ENCODE results near the gene MICB.

Gene MICB

DNA sequence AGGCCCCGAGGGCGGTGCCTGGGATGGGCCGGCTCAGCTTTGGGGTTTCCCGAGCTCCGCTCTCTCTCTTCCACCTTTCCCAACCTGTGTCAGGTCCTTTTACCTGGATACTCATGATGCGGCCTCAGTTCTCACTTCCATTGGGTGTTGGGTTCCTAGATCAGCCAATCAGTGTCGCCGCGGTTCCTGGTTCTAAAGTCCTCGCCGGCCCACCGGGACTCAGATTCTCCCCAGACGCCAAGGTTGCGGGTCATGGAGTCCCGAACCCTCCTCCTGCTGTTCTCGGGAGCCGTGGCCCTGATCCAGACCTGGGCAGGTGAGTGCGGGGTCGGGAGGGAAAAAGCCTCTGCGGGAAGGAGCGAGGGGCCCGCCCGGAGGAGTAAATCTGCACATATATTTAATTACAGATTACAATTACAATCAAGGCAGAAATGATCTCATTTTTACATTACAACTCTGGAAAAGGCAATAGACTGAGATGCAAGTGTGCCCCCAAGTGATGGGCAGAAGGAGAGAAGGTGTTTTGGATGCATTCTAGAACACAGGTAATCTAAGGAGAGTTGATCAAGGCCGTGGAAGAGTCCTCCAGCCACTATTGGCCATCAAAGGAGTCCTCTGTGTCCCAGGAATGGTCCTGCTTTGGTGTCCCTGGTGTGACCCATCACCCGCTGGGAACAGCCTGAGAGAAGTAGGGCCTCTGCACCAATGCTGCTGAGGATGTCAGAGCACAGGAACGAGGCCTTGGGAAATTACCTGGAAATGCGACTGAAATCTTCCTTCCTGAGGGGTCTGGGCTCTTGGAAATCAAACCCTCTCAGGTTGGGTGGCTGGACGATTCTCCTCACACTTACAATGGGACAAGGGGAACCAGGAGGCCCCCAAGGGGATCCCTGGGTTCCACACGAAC is 34.7 kb upstream of the MICB start:
- Histone ChIP-seq H3K9me2 (replicated peaks; ENCODE audit: control insufficient read depth, low read length) (no peaks in the 10 kb centered on the region), H3K79me2 (ENCODE audit: control insufficient read depth, low read length) (no peaks in the 10 kb centered on the region), H3K9me3 (ENCODE audit: control insufficient read depth, insufficient read depth, low read length) (no peaks in the 10 kb centered on the region), H3F3A (ENCODE audit: control insufficient read depth, insufficient read depth) (no peaks in the 10 kb centered on the region), H3K36me3 (ENCODE audit: control insufficient read depth, low read length) (no peaks in the 10 kb centered on the region), H3K27ac (ENCODE audit: low read depth, low read length) (no peak overlapping the region), H3K4me3 (ENCODE audit: low read length) (peak overlapping the region; percentile 75), H3K27me3 (ENCODE audit: control insufficient read depth, low read length) (no peaks in the 10 kb centered on the region), H4K20me1 (ENCODE audit: control insufficient read depth, insufficient read depth, low read depth, low read length) (no peaks in the 10 kb centered on the region), H3K4me1 (ENCODE audit: control insufficient read depth, low read length) (peaks cover 21% of the 10 kb centered on the region), H3K4me2 (ENCODE audit: low read length) (peak overlapping the region; percentile 72)
- TF ChIP-seq EZH2phosphoT487 (IDR thresholded peaks at IDR 0.05; ENCODE audit: borderline replicate concordance, low read length): no peak
- TF ChIP-seq, protein P1, sequence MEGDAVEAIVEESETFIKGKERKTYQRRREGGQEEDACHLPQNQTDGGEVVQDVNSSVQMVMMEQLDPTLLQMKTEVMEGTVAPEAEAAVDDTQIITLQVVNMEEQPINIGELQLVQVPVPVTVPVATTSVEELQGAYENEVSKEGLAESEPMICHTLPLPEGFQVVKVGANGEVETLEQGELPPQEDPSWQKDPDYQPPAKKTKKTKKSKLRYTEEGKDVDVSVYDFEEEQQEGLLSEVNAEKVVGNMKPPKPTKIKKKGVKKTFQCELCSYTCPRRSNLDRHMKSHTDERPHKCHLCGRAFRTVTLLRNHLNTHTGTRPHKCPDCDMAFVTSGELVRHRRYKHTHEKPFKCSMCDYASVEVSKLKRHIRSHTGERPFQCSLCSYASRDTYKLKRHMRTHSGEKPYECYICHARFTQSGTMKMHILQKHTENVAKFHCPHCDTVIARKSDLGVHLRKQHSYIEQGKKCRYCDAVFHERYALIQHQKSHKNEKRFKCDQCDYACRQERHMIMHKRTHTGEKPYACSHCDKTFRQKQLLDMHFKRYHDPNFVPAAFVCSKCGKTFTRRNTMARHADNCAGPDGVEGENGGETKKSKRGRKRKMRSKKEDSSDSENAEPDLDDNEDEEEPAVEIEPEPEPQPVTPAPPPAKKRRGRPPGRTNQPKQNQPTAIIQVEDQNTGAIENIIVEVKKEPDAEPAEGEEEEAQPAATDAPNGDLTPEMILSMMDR (IDR thresholded peaks at IDR 0.05; ENCODE audit: low read depth, low read length, poor library complexity, severe bottlenecking): no peak

DNA sequence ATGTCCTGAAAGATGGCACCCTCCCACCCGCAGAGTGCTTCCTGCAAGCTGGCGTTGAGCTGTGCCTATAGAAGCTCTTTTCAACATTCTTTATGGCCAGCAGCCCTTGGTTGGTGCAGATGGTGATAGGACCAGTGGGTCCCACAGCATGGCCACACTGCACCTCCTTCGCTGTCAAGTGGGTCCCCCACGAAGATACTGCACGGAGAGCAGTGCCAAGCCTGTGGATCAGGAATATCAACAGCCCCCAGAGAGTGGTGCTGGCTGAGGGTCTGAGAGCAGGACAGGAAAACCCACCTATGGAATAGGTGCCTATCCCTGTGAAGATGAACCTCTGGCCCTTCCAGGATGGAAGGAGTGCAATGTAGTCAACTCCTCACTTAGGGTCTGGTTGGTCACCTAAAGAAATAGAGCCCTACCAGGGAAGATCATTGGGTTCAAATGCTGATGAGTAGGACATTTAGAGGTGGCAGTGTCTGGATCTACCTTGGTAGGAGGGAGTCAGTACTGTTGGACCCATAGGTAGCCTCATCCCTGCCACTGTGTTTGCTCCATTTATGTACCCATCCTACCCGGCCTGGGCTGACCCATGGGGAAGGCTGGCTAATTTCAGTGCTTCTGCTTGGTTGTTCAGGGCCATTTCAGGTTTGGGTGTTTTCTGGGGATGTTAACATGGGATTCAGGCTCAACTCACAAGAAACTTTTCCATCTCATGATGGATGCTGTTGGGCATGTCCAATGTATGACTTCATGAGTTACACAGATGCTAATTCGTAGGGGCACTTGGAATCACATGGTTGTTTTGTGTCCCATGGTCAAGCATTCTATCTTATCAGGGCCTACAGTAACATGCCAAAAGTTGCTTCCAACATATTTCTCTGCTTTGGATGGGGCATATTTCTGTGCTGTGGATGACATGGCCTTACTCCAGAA is 33.4 kb upstream of the MICB start:
- peak overlapping the region; percentile 75 for H3K4me3 ChIP-seq (ENCODE audit: low read length)
- no peak for TF ChIP-seq EZH2phosphoT487 (IDR thresholded peaks at IDR 0.05; ENCODE audit: borderline replicate concordance, low read length)
- TF ChIP-seq, protein P1 (IDR thresholded peaks at IDR 0.05; ENCODE audit: low read depth, low read length, poor library complexity, severe bottlenecking): no peak
- H3F3A ChIP-seq (ENCODE audit: control insufficient read depth, insufficient read depth): no peaks in the 10 kb centered on the region
- H3K27ac ChIP-seq (ENCODE audit: low read depth, low read length): no peak overlapping the region
- no peaks in the 10 kb centered on the region for H4K20me1 ChIP-seq (ENCODE audit: control insufficient read depth, insufficient read depth, low read depth, low read length)
- no peaks in the 10 kb centered on the region for H3K36me3 ChIP-seq (ENCODE audit: control insufficient read depth, low read length)
- no peaks in the 10 kb centered on the region for H3K79me2 ChIP-seq (ENCODE audit: control insufficient read depth, low read length)
- no peaks in the 10 kb centered on the region for H3K9me2 ChIP-seq (replicated peaks; ENCODE audit: control insufficient read depth, low read length)
- peaks cover 21% of the 10 kb centered on the region for H3K4me1 ChIP-seq (ENCODE audit: control insufficient read depth, low read length)
- H3K4me2 ChIP-seq (ENCODE audit: low read length): peak overlapping the region; percentile 72
- H3K27me3 ChIP-seq (ENCODE audit: control insufficient read depth, low read length): no peaks in the 10 kb centered on the region
- no peaks in the 10 kb centered on the region for H3K9me3 ChIP-seq (ENCODE audit: control insufficient read depth, insufficient read depth, low read length)

DNA sequence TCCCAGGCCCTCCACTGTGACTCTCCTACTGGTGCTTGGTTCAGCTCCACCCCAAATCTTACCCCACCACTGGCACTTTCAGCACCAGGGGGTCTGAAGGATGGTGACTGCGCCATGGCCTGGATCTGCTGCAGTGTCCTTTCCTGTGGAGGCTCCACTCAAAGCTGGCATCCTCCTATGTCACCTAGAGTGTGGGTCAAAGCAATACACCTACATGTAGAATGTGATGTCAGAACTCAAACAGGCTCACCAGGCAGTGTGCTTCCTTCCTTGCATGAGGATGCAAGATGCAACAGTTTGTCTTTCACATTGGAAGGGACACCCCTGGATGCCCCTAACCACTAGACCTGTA is 32.8 kb upstream of the MICB start:
- peaks cover 21% of the 10 kb centered on the region for H3K4me1 ChIP-seq (ENCODE audit: control insufficient read depth, low read length)
- H3K79me2 ChIP-seq (ENCODE audit: control insufficient read depth, low read length): no peaks in the 10 kb centered on the region
- H3K9me3 ChIP-seq (ENCODE audit: control insufficient read depth, insufficient read depth, low read length): no peaks in the 10 kb centered on the region
- no peaks in the 10 kb centered on the region for H3K27me3 ChIP-seq (ENCODE audit: control insufficient read depth, low read length)
- H3K36me3 ChIP-seq (ENCODE audit: control insufficient read depth, low read length): no peaks in the 10 kb centered on the region
- H3K4me2 ChIP-seq (ENCODE audit: low read length): peak overlapping the region; percentile 2; the same call in 1 of the 2 replicates
- H3K9me2 ChIP-seq (replicated peaks; ENCODE audit: control insufficient read depth, low read length): no peaks in the 10 kb centered on the region
- no peak overlapping the region for H3K4me3 ChIP-seq (ENCODE audit: low read length)
- no peaks in the 10 kb centered on the region for H4K20me1 ChIP-seq (ENCODE audit: control insufficient read depth, insufficient read depth, low read depth, low read length)
- H3K27ac ChIP-seq (ENCODE audit: low read depth, low read length): no peak overlapping the region
- TF ChIP-seq, protein P1 (IDR thresholded peaks at IDR 0.05; ENCODE audit: low read depth, low read length, poor library complexity, severe bottlenecking): no peak
- no peak for TF ChIP-seq EZH2phosphoT487 (IDR thresholded peaks at IDR 0.05; ENCODE audit: borderline replicate concordance, low read length)
- H3F3A ChIP-seq (ENCODE audit: control insufficient read depth, insufficient read depth): no peaks in the 10 kb centered on the region

Measured in DOHH2 (cell line).